Panc1 (cell line): ENCODE measurements around the gene LDB3. TPM values are rescaled to one million over a fixed set of nuclear protein-coding genes. Genes with fewer than 3 reads are reported as not detected.

Experiments used
- ATAC-seq: fragments of 200-7000 bp; cut with Tn5 transposase; 2 replicates; pipeline ENCODE4 v1.9.1; 2020; ENCODE audit warnings: mild to moderate bottlenecking, moderate library complexity
- BruUV-seq: library from RNA; stranded (reverse); fragments of 400-500 nt; replicated peaks from 2 replicates; lab custom pipeline; 2021; lab: Mats Ljungman, UMichigan
- CTCF ChIA-PET: fragments of 300-600 bp; sonication (Branson Sonifier 250); formaldehyde crosslinking; loops from one replicate; lab custom pipeline; 2022; ENCODE audit warnings: antibody characterized with exemption; lab: Charles Lee
- POLR2A ChIA-PET: fragments of 300-600 bp; sonication (Branson Sonifier 250); formaldehyde crosslinking; loops from one replicate; lab custom pipeline; 2022; ENCODE audit warnings: antibody characterized with exemption; lab: Charles Lee
- DNase-seq: peaks from one replicate; pipeline ENCODE4 v3.0.0-alpha.2; 2010; ENCODE audit warnings: low read depth, low spot score
- H3K27ac ChIP-seq: 2 replicates; pipeline ENCODE4 v1.5.1; 2011; ENCODE audit warnings: mild to moderate bottlenecking, low read length, inconsistent platforms
- H3K27me3 ChIP-seq: fragments of 200-500 bp; sonication (Bioruptor generic); 2 replicates; pipeline ENCODE4 v1.6.0; 2014; ENCODE audit warnings: low read length, inconsistent platforms; ENCODE audit not compliant: control insufficient read depth, insufficient read depth
- H3K36me3 ChIP-seq: fragments of 200-500 bp; sonication (Bioruptor generic); 2 replicates; pipeline ENCODE4 v1.5.1; 2014; ENCODE audit warnings: inconsistent platforms, mild to moderate bottlenecking, low read length, moderate library complexity; ENCODE audit not compliant: control insufficient read depth, insufficient read depth
- H3K4me1 ChIP-seq: 2 replicates; pipeline ENCODE4 v1.5.1; 2011; ENCODE audit warnings: inconsistent platforms, mild to moderate bottlenecking, low read length, moderate library complexity; ENCODE audit not compliant: control insufficient read depth, insufficient read depth
- H3K4me3 ChIP-seq, 2 experiments: 2 replicates each; pipeline ENCODE4 v1.5.1; 2011 to 2012; ENCODE audit warnings: low read depth in 2 of 2, low read length in 2 of 2, mild to moderate bottlenecking in 2 of 2, inconsistent platforms in 1 of 2, moderate library complexity in 1 of 2
- H3K9me3 ChIP-seq: fragments of 200-500 bp; sonication (Bioruptor generic); 2 replicates; pipeline ENCODE4 v1.5.1; 2014; ENCODE audit warnings: low read depth, mild to moderate bottlenecking, inconsistent platforms, low read length, moderate library complexity; ENCODE audit not compliant: control insufficient read depth, insufficient read depth
- POLR2AphosphoS5 ChIP-seq: IDR thresholded peaks from 2 replicates; pipeline ENCODE4 v1.6.1; 2012; ENCODE audit warnings: mild to moderate bottlenecking, low read depth, low read length, moderate library complexity
- REST ChIP-seq, 2 experiments: IDR thresholded peaks; 2 replicates each; pipeline ENCODE4 v1.6.1; 2011 to 2012; ENCODE audit warnings: low read depth in 2 of 2, control low read depth in 1 of 2, low read length in 1 of 2, mild to moderate bottlenecking in 1 of 2, moderate library complexity in 1 of 2; ENCODE audit not compliant: insufficient read depth in 1 of 2
- SIN3A ChIP-seq: IDR thresholded peaks from 2 replicates; pipeline ENCODE4 v1.6.1; 2012; ENCODE audit warnings: low read depth, mild to moderate bottlenecking, low read length, moderate library complexity, borderline replicate concordance; ENCODE audit not compliant: insufficient read depth
- TCF7L2 ChIP-seq: IDR thresholded peaks from 2 replicates; pipeline ENCODE4 v1.6.1; 2011; ENCODE audit warnings: mild to moderate bottlenecking, low read depth, low read length, inconsistent platforms
- in situ Hi-C: cut with HindIII; loops from 2 replicates; pipeline ENCODE4 v1.10.0; 2016; ENCODE audit warnings: low sequenced_read_pairs, low pct_unique_long_range_greater_than_20kb
- intact Hi-C: fragments of 100-400 bp; cut with micrococcal nuclease; formaldehyde crosslinking; loops from one replicate; pipeline ENCODE4 v1.10.0; 2022; ENCODE audit not compliant: unreplicated experiment
- total RNA-seq: library from RNA; stranded (reverse); gene quantifications from one replicate; pipeline ENCODE4 v1.2.1, GENCODE V29; 2021; ENCODE audit not compliant: unreplicated experiment
- TF ChIP-seq, protein P1 (sequence below): fragments of 450-650 bp; IDR thresholded peaks from 2 replicates; pipeline ENCODE4 v1.5.1; 2017; ENCODE audit warnings: mild to moderate bottlenecking

Gene LDB3
- total RNA-seq, 1 experiment from 2014 or later: 0.15 TPM

GRCh38 chr10:86657011-86657395 is 11.3 kb upstream of the LDB3 start:
- ChIA-PET CTCF (no interaction called here), POLR2A (no interaction called here)
- Histone ChIP-seq H3K9me3 (no peaks in the 10 kb centered on the region), H3K27ac (no peak overlapping the region), H3K36me3 (no peaks in the 10 kb centered on the region), H3K4me3 (no peak overlapping the region), H3K27me3 (no peaks in the 10 kb centered on the region), H3K4me1 (no peaks in the 10 kb centered on the region)
- TF ChIP-seq SIN3A: no peak
- TF ChIP-seq TCF7L2: no peak
- TF ChIP-seq POLR2AphosphoS5: no peak
- TF ChIP-seq REST (IDR thresholded peaks at IDR 0.05; ENCODE audit: insufficient read depth in 1 of 2, low read depth in 2 of 2, low read length in 1 of 2): no peak
- TF ChIP-seq, protein P1, sequence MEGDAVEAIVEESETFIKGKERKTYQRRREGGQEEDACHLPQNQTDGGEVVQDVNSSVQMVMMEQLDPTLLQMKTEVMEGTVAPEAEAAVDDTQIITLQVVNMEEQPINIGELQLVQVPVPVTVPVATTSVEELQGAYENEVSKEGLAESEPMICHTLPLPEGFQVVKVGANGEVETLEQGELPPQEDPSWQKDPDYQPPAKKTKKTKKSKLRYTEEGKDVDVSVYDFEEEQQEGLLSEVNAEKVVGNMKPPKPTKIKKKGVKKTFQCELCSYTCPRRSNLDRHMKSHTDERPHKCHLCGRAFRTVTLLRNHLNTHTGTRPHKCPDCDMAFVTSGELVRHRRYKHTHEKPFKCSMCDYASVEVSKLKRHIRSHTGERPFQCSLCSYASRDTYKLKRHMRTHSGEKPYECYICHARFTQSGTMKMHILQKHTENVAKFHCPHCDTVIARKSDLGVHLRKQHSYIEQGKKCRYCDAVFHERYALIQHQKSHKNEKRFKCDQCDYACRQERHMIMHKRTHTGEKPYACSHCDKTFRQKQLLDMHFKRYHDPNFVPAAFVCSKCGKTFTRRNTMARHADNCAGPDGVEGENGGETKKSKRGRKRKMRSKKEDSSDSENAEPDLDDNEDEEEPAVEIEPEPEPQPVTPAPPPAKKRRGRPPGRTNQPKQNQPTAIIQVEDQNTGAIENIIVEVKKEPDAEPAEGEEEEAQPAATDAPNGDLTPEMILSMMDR: no peak
- no peak for ATAC-seq
- no TSS peak for BruUV-seq
- no peak for DNase-seq
- intact Hi-C loops (no loop called here), in situ Hi-C loops (no loop called here)

DNA sequence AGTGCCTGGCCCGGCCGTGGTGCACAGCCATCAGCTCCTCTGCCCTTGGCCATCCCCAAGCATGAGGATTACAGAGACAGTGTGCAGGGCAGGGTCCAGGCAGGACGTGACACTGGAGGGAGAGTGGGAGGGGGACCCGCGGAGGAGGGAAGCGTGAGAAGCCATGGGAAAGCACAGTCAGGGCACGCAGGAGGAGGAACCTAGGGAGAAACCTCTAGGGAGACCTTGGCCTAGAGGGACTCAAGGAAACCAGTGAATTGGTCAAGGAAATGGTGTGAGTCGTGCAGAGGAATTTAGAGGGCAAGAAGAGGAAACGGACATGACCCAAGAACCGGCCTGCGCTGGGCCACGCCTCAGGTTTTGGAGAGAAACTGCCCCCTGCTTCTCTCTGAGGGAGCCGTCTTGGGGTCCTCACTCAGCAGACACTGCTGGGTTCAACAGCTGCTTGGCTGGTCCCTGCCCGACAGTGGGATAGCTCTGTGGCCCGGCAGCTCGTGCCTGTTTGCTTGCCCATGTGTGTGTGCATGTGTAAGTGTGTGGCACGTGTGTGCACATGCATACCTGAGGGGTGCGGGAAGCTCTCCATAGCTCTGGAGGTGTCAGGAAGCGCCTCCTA is 10.8 kb upstream of the LDB3 start:
- ATAC-seq (no peak), DNase-seq (no peak)
- CTCF ChIA-PET: no interaction called here
- BruUV-seq: no TSS peak
- no peak overlapping the region for H3K27ac ChIP-seq
- H3K4me1 ChIP-seq: no peaks in the 10 kb centered on the region
- in situ Hi-C loops: no loop called here
- no peaks in the 10 kb centered on the region for H3K36me3 ChIP-seq
- H3K27me3 ChIP-seq: no peaks in the 10 kb centered on the region
- intact Hi-C loops: no loop called here
- TF ChIP-seq, protein P1: no peak
- TF ChIP-seq REST (IDR thresholded peaks at IDR 0.05; ENCODE audit: insufficient read depth in 1 of 2, low read depth in 2 of 2, low read length in 1 of 2) (no peak), POLR2AphosphoS5 (no peak), TCF7L2 (no peak), SIN3A (no peak)
- H3K4me3 ChIP-seq: no peak overlapping the region
- POLR2A ChIA-PET: no interaction called here
- no peaks in the 10 kb centered on the region for H3K9me3 ChIP-seq
